HuH-7.5 (cell line): Measurements from ENCODE around the gene CYP26C1.
"Not testable (repeated sequence)": the region's sequence is repeated elsewhere in the genome, so short reads cannot be mapped to it uniquely, and the experiment has no call there.

Source experiments
- DNase-seq: peaks from one replicate; pipeline ENCODE4 v3.0.0; 2011; ENCODE audit warnings: low spot score

Gene CYP26C1

DNA sequence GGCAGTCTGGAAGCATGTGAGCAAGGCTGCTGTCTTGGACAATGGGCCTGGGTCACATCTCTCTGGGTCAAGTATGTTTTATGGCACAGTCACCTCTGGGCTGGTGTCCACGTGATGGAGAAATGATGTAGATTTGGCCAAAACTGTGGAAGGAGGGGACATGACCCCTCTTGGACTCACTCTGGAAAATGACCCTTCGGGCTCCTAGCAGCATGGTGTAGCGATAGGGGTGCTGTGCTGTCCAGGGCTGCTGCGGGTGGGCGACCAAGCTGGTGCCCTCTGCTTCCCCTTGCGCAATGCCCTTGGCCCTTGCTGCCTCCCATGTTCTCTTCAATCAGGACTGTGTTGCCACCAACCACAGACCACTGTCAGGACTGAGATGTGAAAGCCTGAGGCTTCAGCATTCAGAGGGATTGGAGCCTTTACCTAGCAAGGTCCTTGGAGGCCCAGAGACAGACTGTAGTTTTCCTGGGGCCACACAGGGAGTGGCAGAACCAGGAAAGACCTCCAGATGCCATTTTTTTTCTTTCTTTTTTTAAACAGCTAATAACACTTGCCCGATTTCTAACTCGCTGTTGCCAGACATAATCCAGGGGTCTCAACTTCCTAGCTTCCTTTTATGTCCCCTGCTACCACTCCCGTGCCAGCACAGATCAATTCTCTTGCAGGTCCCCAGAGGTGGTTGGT lies 19.2 kb downstream of the CYP26C1 start:
- DNase-seq = no peak

GRCh38 chr10:93080350-93081046 lies 19.9 kb downstream of the CYP26C1 start:
- peak; percentile 73 for DNase-seq

DNA sequence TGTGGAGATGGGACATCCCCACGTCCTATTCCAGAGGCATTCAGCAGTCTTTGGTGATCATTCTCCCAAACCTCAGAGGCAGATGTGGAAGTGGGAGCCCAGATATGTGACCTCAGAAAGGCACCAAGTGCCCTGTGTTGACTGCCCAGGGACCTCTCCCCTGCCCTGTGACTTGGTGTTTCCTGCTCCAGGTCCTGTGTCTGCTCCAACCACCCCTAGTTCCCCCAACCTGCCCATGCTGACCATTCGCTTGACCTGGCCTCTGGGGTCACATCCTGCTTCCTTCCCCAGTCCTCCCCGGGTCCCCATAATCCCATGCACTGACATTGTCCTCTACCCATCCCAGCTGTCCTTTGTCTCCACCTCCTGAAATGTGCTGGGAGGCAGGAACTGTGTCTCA lies 20.7 kb downstream of the CYP26C1 start:
- DNase-seq = no peak

- no peak for DNase-seq
Measured at GRCh38 chr10:93081834-93082233, 21.2 kb downstream of the CYP26C1 start.

DNA sequence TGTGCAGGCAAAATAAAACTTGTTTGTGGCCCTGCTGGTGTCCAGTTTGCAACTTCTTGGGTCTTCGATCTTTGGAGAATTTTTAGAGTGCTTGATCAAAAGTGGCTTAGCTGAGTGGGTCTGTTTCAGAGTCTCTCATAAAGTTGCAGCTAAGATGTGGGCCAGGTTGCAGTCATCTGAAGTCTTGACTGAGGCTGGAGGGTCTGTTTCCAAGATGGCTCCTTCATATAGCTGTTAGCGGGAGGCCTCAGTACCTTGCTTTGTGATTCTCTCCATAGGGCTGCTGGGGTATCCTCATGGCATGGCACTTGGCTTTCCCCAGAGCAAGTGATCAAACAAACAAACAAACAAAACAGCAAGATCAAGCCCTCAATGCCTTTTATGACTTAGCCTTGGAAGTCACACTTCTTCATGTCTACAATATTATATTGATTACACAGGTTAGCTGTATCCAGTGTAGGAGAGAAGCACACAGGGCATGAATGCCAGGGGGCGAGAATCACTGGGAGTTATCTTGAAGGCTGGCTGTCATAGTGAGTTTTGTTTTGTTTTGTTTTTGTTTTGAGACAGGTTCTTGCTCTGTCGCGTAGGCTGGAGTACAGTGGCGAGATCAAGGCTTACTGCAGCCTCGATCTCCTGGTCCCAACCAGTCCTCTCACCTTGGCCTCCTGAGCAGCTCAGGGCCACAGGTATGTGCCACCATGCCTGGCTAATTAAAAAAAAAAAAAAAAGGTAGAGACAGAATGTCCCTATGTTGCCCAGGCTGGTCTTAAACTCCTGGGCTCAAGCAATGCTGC lies 23.3 kb downstream of the CYP26C1 start:
- DNase-seq = no peak

DNA sequence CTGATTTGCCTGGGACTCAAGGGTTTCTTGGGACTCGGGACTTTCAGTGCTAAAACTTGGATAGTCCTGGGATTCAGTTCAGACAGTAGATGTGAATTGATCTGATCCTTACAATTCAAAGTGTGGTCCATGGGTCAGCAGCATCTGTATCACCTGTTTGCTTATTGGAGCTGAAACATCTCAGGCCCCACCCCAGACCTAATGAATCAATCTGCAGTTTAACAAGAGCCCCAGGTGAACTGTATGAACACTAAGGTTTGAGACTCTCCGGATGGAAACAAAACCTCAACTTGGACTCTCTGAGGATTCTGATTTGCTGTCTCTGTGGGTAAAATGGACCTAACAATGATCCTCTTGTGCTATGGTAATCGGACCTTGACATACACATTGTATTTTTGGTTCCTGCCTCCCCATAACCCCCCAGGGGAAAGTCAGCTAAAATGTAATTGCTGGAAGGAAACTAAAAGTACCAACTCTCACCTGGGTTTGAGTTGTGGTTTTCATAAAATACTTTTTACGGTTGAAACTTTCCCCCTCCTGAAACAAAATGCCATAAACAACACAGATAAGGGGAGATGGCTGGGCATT lies 24.8 kb downstream of the CYP26C1 start:
- no peak for DNase-seq

DNA sequence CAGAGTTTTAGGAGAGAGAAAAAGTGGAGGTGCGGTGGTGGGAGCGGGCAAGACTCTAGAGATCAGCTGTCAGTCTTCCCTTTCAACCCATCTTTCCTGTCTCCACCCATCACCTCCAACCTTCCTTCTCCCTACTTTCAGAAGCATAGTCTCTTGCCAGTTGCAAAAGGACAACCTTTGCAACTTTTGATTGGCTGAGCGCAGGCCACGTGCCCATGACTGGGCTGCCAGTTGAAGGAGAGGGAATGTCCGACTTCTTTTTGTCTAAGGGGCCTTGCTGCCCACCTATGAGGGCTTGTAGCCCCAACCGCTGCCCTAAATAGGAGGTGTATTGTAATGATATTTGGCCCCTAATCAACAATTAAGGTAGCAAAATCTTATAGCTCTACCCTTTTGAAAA lies 25.7 kb downstream of the CYP26C1 start:
- DNase-seq = no peak

GRCh38 chr10:93087846-93088245 lies 27.2 kb downstream of the CYP26C1 start:
- DNase-seq = no peak

- DNase-seq = no peak
Measured at GRCh38 chr10:93088466-93088865, 27.9 kb downstream of the CYP26C1 start.

- DNase-seq = no peak
Measured at GRCh38 chr10:93090619-93091018, 30.0 kb downstream of the CYP26C1 start.

- DNase-seq = no peak
Measured at GRCh38 chr10:93091960-93092359, 31.4 kb downstream of the CYP26C1 start.

GRCh38 chr10:93095225-93095624 lies 34.6 kb downstream of the CYP26C1 start:
- DNase-seq = no peak

DNA sequence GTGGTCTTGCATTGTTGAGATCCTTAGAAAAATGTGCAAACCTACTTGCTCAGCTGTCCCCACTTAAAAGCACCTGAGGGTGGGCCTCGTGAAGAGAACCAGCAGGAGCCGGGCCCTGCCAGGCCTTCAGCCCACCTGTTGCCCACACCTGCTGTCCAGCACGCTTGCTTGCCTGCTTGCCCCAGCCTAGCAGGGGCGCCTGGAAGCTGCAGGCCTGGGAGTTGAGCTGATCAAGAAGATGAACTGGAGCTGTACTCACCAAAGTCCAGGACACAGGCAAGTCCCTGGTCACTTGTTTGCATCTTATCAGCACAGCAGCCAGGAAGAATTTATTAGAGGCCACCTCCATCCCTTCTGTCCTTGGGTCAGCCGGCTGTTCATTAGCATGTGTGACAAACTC lies 36.3 kb downstream of the CYP26C1 start:
- DNase-seq = no peak

- no peak for DNase-seq
Measured at GRCh38 chr10:93097386-93097785, 36.8 kb downstream of the CYP26C1 start.

DNA sequence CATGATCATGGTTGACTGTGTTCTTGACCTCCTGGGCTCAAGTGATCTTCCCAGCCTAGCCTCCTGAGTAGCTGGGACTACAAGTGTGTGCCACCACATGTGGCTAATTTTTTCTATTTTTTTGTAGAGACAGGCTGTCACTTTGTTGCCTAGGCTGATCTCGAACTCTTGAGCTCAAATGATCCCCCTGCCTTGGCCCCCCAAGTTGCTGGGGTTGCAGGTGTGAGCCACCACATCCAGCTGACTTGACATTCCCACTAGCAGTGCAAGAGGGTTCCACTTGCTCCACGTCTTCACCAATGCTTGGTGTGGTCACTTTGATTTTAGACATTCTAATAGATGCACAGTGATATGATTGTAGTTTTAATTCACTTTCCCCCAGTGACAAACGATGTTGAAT lies 38.2 kb downstream of the CYP26C1 start:
- no peak for DNase-seq

DNA sequence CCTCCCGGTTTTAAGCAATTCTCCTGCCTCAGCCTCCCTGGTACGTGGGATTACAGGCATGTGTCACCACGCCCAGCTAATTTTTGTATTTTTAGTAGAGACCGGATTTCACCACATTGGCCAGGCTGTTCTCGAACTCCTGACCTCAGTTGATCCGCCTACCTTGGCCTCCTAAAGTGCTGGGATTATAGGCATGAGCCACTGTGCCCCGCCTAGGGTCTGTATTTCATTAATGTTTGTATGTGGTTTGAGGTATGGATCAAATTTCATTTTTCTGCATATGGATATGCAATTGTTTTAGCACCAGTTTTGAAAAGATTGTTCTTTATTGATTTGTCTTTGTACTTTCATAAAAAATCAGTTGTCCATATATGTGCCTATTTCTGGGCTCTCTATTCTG lies 39.1 kb downstream of the CYP26C1 start:
- no peak for DNase-seq

- DNase-seq = not testable (repeated sequence)
Measured at GRCh38 chr10:93101148-93101547, 40.5 kb downstream of the CYP26C1 start.

DNA sequence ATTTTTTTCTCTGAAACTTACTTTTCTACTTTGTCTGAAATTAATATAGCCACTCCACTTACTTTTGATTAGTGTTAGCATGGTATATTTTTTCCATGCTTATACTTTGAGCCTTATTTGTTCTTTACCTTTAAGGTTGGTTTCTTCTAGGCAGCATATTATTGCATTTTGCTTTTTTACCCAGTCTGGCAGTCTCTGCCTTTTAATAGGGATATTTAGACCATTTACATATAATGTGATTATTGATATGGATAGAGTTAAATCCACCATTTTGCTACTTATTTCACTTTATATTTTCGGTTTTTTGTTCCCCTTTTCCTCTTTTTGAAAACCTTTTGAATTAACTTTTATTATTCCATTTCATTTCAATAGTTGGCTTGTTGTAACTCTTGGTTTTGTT lies 43.4 kb downstream of the CYP26C1 start:
- DNase-seq = no peak

- peak; percentile 54 for DNase-seq
Measured at GRCh38 chr10:93106631-93107072, 46.1 kb downstream of the CYP26C1 start.

GRCh38 chr10:93110472-93111146 lies 50.0 kb downstream of the CYP26C1 start:
- DNase-seq = no peak

GRCh38 chr10:93113042-93113441 lies 52.4 kb downstream of the CYP26C1 start:
- DNase-seq = peak; percentile 34
